A549 treated with AZD9567 at 1 μM for 4 hours (cell line): ENCODE measurements around the gene LRRC75A. TPM values are rescaled to one million over a fixed set of nuclear protein-coding genes. Genes with fewer than 3 reads are reported as not detected.

Experiments
- total RNA-seq: library from RNA; stranded (reverse); fragments of 200-300 nt; extraction: Qiagen RNA extraction; gene quantifications from 5 replicates; pipeline ENCODE4 v1.2.3, GENCODE V29; 2022; ENCODE audit not compliant: insufficient read depth

The LRRC75A gene, protein sequence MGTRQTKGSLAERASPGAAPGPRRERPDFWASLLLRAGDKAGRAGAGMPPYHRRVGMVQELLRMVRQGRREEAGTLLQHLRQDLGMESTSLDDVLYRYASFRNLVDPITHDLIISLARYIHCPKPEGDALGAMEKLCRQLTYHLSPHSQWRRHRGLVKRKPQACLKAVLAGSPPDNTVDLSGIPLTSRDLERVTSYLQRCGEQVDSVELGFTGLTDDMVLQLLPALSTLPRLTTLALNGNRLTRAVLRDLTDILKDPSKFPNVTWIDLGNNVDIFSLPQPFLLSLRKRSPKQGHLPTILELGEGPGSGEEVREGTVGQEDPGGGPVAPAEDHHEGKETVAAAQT
- 0.99 to 1.2 TPM (median 1.0 TPM) in 4 of 5 replicates, not detected in the other for total RNA-seq

DNA sequence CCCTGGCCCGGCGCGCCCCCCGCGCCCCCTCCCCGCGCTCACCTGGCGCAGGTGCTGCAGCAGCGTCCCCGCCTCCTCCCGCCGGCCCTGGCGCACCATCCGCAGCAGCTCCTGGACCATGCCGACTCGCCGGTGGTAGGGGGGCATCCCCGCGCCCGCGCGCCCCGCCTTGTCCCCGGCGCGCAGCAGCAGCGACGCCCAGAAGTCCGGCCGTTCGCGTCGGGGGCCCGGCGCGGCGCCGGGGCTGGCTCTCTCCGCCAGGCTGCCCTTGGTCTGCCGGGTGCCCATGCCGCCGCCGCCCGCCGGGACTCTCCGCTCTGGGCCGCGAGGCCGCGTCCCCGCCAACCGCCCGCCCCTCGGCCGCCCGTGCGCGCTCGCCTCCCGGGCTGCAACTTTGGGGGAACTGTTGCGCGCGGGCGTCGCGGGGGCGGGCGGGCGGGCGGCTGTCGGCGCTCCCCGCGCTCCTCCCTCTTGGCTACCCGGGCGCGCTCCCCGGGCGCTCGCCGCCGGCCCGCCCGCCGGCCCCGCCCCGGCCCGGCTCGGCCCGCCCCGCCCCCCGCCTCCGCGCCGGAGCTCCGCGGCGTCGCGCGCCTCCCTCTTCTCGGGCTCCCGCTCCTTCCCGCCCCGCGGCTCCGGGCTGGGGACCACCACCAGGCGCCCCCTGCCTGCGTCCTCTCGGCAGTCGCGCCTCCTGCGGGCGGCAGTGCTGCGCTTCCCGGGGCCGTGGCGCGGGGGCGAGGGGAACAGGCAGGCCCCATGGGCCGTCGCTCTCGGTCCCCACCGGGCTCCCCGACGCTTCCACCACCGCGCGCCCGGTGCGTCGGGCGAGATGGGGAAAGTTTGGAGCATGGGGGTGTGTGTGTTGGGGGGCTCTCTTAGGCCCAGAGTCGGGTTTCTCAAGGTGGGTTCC, at the start of gene LRRC75A:
LRRC75A (minus strand) TSS at position 491 of the 910 bp plus-strand sequence; CDS start at position 288, 203 bp downstream.

DNA sequence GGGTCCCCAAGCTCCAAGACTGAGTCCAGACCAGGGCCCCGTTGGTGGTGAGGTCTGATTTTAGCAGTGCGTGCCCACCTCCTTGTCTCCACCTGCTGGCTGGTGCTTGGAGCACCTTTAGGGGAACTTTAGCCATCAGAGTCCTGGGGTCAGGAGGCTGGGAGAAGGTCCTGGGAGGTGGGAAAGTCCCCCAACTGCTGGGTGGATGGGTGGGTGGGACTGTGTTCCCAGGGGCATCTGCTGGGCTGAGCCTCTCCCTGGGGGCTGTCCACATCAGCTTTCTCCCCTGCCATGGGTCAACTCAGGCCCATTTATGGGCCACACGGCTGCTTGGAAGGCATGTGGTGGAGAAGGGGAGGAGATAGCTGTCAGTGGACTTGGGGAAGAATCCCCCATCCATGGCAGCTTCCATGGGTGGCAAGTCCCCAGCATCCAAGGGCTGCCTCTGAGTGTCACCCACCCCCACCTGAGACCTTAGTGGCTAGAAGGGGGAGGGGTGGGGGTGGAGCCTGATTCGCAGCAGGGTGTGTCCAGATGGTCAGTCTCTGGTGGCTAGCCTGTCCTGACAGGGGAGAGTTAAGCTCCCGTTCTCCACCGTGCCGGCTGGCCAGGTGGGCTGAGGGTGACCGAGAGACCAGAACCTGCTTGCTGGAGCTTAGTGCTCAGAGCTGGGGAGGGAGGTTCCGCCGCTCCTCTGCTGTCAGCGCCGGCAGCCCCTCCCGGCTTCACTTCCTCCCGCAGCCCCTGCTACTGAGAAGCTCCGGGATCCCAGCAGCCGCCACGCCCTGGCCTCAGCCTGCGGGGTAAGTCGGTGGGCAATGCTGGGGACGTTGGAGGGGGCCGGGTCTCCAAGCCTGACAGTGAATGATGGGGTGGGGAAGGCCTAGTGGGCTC, 76.7 kb downstream of the LRRC75A start, which contains the start of gene TRPV2:
TRPV2 (plus strand) TSS at position 541 of the 894 bp plus-strand sequence. CDS start 2,098 bp downstream, outside the sequence.

Other genes with a start within 250 kb of the LRRC75A start
- gene CENPV, start 138.7 kb downstream of the LRRC75A start, total RNA-seq = 139 to 161 TPM (median 159 TPM) in 5 replicates
- gene UBB, start 111.1 kb downstream of the LRRC75A start, total RNA-seq = 1,967 to 2,377 TPM (median 2,087 TPM) in 5 replicates
- 0.36 to 0.69 TPM (median 0.48 TPM) in 4 of 5 replicates, not detected in the other for gene TRPV2, start 76.6 kb downstream of the LRRC75A start, total RNA-seq
- 8.0 to 14.6 TPM (median 13.9 TPM) in 5 replicates for gene ZNF287, start 77.0 kb upstream of the LRRC75A start, total RNA-seq
- gene ZNF624, start 161.7 kb upstream of the LRRC75A start, total RNA-seq = 1.0 to 1.9 TPM (median 1.7 TPM) in 5 replicates
- gene CCDC144A, start 198.0 kb upstream of the LRRC75A start, total RNA-seq = 0.93 to 1.8 TPM (median 1.7 TPM) in 5 replicates